ENCODE results near the gene PECR. TPM values are rescaled to one million over a fixed set of nuclear protein-coding genes. Genes with fewer than 3 reads are reported as not detected.
A peak's percentile ranks its signal among the peaks of the same experiment; 100 is the strongest.

PECR gene
- total and polyA plus RNA-seq, 10 of the 15 experiments (the other 5 are each of a cell fraction or from before 2014, with no cell fraction given): 7.6 to 37.4 (median 25.7) TPM

GRCh38 chr2:216031960-216032689 lies 49.5 kb downstream of the PECR start:
- peak overlapping the region; percentile 64 for H3K9ac ChIP-seq (ENCODE audit: control insufficient read depth, insufficient read depth, low read length)
- POLR2A ChIA-PET: interaction anchor here (0.5 to 4.4 kb wide), 12 partner anchors 9 to 168 kb away, joined by 3 to 25 read pairs (median 8); partner anchors contain the start of genes PECR, TMEM169 and XRCC5
- ATAC-seq: peak; percentile 72
- no TSS peak for BruUV-seq (replicated peaks)
- H4K20me1 ChIP-seq (ENCODE audit: control insufficient read depth, insufficient read depth): no peaks in the 10 kb centered on the region
- H3K27me3 ChIP-seq (replicated peaks in 1 of 2; ENCODE audit: control insufficient read depth in 2 of 2, insufficient read depth in 2 of 2, low read length in 1 of 2): no peaks in the 10 kb centered on the region
- CTCF ChIA-PET: interaction anchor here (0.6 to 7.7 kb wide), 24 partner anchors 9 to 635 kb away, joined by 3 to 105 read pairs (median 6); partner anchors contain the start of gene XRCC5
- H3K36me3 ChIP-seq (ENCODE audit: control insufficient read depth in 2 of 2, insufficient read depth in 2 of 2, low read length in 1 of 2): no peaks in the 10 kb centered on the region
- SMC1A ChIA-PET (ENCODE audit: uncharacterized antibody, unreplicated experiment): interaction anchor here (0.7 to 6.2 kb wide), 30 partner anchors 9 to 185 kb away, joined by 3 to 64 read pairs (median 8); partner anchors contain the start of genes PECR, TMEM169 and XRCC5
- RAD21 ChIA-PET (ENCODE audit: unreplicated experiment): interaction anchor here (0.8 to 6.0 kb wide), 20 partner anchors 9 to 189 kb away, joined by 3 to 45 read pairs (median 4); partner anchors contain the start of genes MREG, PECR and TMEM169
- H3K9me3 ChIP-seq (replicated peaks; ENCODE audit: control insufficient read depth, insufficient read depth, low read length): no peaks in the 10 kb centered on the region
- peaks cover 32% of the 10 kb centered on the region for H3K4me1 ChIP-seq (ENCODE audit: control insufficient read depth, insufficient read depth, low read length)
- H2AFZ ChIP-seq (ENCODE audit: control insufficient read depth, low read depth, low read length): no peak overlapping the region; the same call in 1 of the 2 replicates
- peak overlapping the region; percentile 41; the same call in 1 of the 2 replicates for H3K4me3 ChIP-seq
- peak; percentile 79 for DNase-seq (ENCODE audit: low read depth, low spot score)
- in situ Hi-C loops (cut with MboI) (no loop called here), intact Hi-C loops (cut with micrococcal nuclease; ENCODE audit: unreplicated experiment) (loop anchor here (10.0 kb wide), 3 partner anchors 173 to 633 kb away; partner anchors contain the start of gene RPL37A)
- FAIRE-seq: peak; percentile 71
- H3K79me2 ChIP-seq (ENCODE audit: control insufficient read depth, insufficient read depth, low read length): no peaks in the 10 kb centered on the region; the same call in none of the 2 replicates
- H3K27ac ChIP-seq (ENCODE audit: control insufficient read depth, insufficient read depth): peak overlapping the region; percentile 83
- WGBS (ENCODE audit: insufficient coverage, insufficient replicate concordance, low lambda C conversion rate, missing lambda C conversion rate): 5% methylated on average over 1 of the region's 1 CpG
- peak overlapping the region; percentile 86 for H3K4me2 ChIP-seq (ENCODE audit: control insufficient read depth, insufficient read depth)
- TF ChIP-seq ETV6 (conservative IDR thresholded peaks at IDR 0.05 in 1 of 2, IDR thresholded peaks at IDR 0.05 in 1 of 2; ENCODE audit: borderline replicate concordance in 1 of 2, low read depth in 1 of 2) (peak in 1 of 2 experiments; percentile 67; a peak in 1 of 4 replicates), BACH1 (IDR thresholded peaks at IDR 0.05; ENCODE audit: borderline replicate concordance) (peak; percentile 79; the same call in 1 of the 2 replicates), RELB (IDR thresholded peaks at IDR 0.05; ENCODE audit: low read depth) (peak; percentile 68; the same call in 1 of the 2 replicates), ZBTB33 (IDR thresholded peaks at IDR 0.05) (no peak), BCL3 (IDR thresholded peaks at IDR 0.05; ENCODE audit: borderline replicate concordance, insufficient read depth, low read depth, low read length, poor library complexity, severe bottlenecking) (peak; percentile 48), MTA2 (IDR thresholded peaks at IDR 0.05; ENCODE audit: low read depth) (peak; percentile 71), ZBTB11 (CRISPR knock-in tag; IDR thresholded peaks at IDR 0.05) (no peak), SIX5 (IDR thresholded peaks at IDR 0.05; ENCODE audit: low read depth, low read length, severe bottlenecking) (no peak), MLLT1 (IDR thresholded peaks at IDR 0.05) (no peak), PML (IDR thresholded peaks at IDR 0.05; ENCODE audit: low read length) (peak; percentile 72)

Measured in GM12878 (cell line).